BLaER1 (cell line): ENCODE measurements around the gene FAM76B.
A peak's percentile ranks its signal among the peaks of the same experiment; 100 is the strongest.

ENCODE experiments used
- H3K27ac ChIP-seq: shearing (Covaris generic); formaldehyde crosslinking; 2 replicates; pipeline ENCODE4 v1.8.1; 2022
- H3K27me3 ChIP-seq: shearing (Covaris generic); formaldehyde crosslinking; 2 replicates; pipeline ENCODE4 v1.8.1; 2022
- H3K36me3 ChIP-seq: shearing (Covaris generic); formaldehyde crosslinking; 2 replicates; pipeline ENCODE4 v1.8.1; 2022
- H3K4me1 ChIP-seq: shearing (Covaris generic); formaldehyde crosslinking; 2 replicates; pipeline ENCODE4 v1.8.1; 2022
- H3K4me2 ChIP-seq: shearing (Covaris generic); formaldehyde crosslinking; 2 replicates; pipeline ENCODE4 v1.8.1; 2022
- H3K4me3 ChIP-seq: shearing (Covaris generic); formaldehyde crosslinking; 2 replicates; pipeline ENCODE4 v1.8.1; 2022
- H3K9ac ChIP-seq: shearing (Covaris generic); formaldehyde crosslinking; 2 replicates; pipeline ENCODE4 v1.8.1; 2022
- H3K9me3 ChIP-seq: shearing (Covaris generic); formaldehyde crosslinking; 2 replicates; pipeline ENCODE4 v1.8.1; 2022
- H4K20me1 ChIP-seq: shearing (Covaris generic); formaldehyde crosslinking; 2 replicates; pipeline ENCODE4 v1.8.1; 2022
- Cebpa-rat ChIP-seq: shearing (Covaris generic); IDR thresholded peaks from 2 replicates; pipeline ENCODE4 v1.8.1; 2022

The FAM76B gene

DNA sequence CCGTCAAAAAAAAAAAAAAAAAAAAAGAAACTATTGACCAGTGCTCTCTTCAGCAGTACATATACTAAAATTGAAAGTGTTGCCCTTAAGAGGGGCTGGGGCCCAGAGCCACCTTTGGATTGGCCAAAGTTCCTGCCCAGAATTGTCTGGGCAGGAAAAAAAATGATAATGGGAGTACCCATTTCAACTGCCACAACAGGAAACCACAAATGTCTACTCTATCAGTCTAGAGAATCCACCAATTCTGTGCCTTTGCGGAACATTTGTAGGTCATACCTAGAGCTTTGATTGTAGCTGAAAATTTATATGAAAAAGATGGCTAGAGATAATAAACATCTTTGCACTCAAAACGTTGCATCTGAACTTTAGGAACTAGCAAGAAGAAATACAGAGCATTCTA lies 69.4 kb downstream of the FAM76B start:
- TF ChIP-seq Cebpa-rat = no peak
- Histone ChIP-seq H3K27ac (0 out of 2 replicates have a peak overlapping the region, but pooled peaks have one; percentile 98), H3K36me3 (no peaks in the 10 kb centered on the region), H3K4me3 (no peak overlapping the region), H4K20me1 (no peaks in the 10 kb centered on the region), H3K9ac (no peak overlapping the region), H3K27me3 (no peaks in the 10 kb centered on the region), H3K9me3 (no peaks in the 10 kb centered on the region; the same call in 1 of the 2 replicates), H3K4me1 (peaks cover 54% of the 10 kb centered on the region), H3K4me2 (peak overlapping the region; percentile 77)
